Vagina (tissue), 2 donors: ENCODE measurements around the gene NHERF1.

Experiments used
- CTCF ChIP-seq, 3 experiments: fragments of 450-650 bp in 2 of 3; fragments of 200-600 bp in 1 of 3; sonication (generic) in 1 of 3; IDR thresholded peaks; one replicate each; pipeline ENCODE4 v1.5.1; 2017 to 2019; ENCODE audit warnings: antibody characterized with exemption in 3 of 3, mild to moderate bottlenecking in 2 of 3, moderate library complexity in 2 of 3
- POLR2A ChIP-seq, 2 donors: fragments of 450-650 bp; IDR thresholded peaks; one replicate each; pipeline ENCODE4 v1.6.1; 2017; ENCODE audit warnings: antibody characterized with exemption in 2 of 2, mild to moderate bottlenecking in 2 of 2, moderate library complexity in 2 of 2

GRCh38 chr17:74804683-74805082 lies 56.3 kb downstream of the NHERF1 start:
- no peak for TF ChIP-seq CTCF (IDR thresholded peaks at IDR 0.05)
- no peak for TF ChIP-seq POLR2A (IDR thresholded peaks at IDR 0.05)
